ENCODE measurements around the gene DIDO1.
"Not testable (repeated sequence)": the region's sequence is repeated elsewhere in the genome, so short reads cannot be mapped to it uniquely, and the experiment has no call there.

- not testable (repeated sequence) for TF ChIP-seq CTCF, POLR2AphosphoS5, POLR2A (IDR thresholded peaks at IDR 0.05)
These were observed 34.4 kb upstream of the DIDO1 start for GRCh38 chr20:62960446-62961309.
